ENCODE results near the gene FRMPD4.
A peak's percentile ranks its signal among the peaks of the same experiment; 100 is the strongest.

Gene FRMPD4

GRCh38 chrX:12197030-12197429 lies 58.8 kb downstream of the FRMPD4 start:
- H3K4me3 ChIP-seq (replicated peaks in 1 of 2; ENCODE audit: low read depth in 2 of 2, low read length in 2 of 2), result no peak overlapping the region
- TF ChIP-seq, protein P1, sequence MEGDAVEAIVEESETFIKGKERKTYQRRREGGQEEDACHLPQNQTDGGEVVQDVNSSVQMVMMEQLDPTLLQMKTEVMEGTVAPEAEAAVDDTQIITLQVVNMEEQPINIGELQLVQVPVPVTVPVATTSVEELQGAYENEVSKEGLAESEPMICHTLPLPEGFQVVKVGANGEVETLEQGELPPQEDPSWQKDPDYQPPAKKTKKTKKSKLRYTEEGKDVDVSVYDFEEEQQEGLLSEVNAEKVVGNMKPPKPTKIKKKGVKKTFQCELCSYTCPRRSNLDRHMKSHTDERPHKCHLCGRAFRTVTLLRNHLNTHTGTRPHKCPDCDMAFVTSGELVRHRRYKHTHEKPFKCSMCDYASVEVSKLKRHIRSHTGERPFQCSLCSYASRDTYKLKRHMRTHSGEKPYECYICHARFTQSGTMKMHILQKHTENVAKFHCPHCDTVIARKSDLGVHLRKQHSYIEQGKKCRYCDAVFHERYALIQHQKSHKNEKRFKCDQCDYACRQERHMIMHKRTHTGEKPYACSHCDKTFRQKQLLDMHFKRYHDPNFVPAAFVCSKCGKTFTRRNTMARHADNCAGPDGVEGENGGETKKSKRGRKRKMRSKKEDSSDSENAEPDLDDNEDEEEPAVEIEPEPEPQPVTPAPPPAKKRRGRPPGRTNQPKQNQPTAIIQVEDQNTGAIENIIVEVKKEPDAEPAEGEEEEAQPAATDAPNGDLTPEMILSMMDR (IDR thresholded peaks at IDR 0.05; ENCODE audit: low read depth, low read length), result no peak
- DNase-seq (ENCODE audit: low read depth in 2 of 2), result no peak

- no peak for DNase-seq (ENCODE audit: low read depth in 2 of 2)
- TF ChIP-seq, protein P1 (IDR thresholded peaks at IDR 0.05; ENCODE audit: low read depth, low read length), result no peak
- no peak overlapping the region for H3K4me3 ChIP-seq (replicated peaks in 1 of 2; ENCODE audit: low read depth in 2 of 2, low read length in 2 of 2)
Observed at GRCh38 chrX:12206413-12206812, 68.1 kb downstream of the FRMPD4 start.

DNA sequence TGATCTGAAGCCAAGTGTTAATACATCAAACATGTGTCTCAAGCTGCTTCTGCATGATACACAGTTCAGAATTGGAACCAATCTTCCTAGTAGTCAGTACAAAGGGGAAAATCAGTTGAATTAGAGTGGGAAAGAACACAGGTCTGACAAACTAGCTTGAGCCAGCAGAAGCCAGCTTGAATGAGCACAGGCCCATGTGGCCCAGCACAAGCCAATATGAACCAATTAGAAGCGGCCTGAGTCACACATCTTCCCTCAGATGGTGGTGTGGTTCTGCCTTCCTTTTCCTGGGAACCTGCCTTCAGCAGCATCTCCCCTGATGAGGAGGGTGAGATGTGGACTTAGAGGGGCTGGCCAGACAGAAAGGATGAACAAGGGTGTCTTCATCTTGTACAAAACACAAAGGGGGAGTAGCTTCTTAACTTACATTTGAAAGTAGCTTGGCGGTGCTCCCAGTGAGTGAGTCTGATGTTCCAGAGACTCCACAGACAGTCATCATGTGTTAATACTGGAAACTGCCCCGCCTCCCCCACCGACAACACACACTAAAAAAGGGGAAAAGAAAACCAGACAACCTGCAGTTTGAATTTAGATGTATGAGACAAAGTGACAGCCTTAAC lies 72.0 kb downstream of the FRMPD4 start:
- H3K4me3 ChIP-seq (replicated peaks in 1 of 2; ENCODE audit: low read depth in 2 of 2, low read length in 2 of 2), result no peak overlapping the region
- TF ChIP-seq, protein P1 (IDR thresholded peaks at IDR 0.05; ENCODE audit: low read depth, low read length), result no peak
- DNase-seq (ENCODE audit: low read depth in 2 of 2), result peak; percentile 70 to 89

- DNase-seq (ENCODE audit: low read depth in 2 of 2), result peak; percentile 6 to 54
- H3K4me3 ChIP-seq (replicated peaks in 1 of 2; ENCODE audit: low read depth in 2 of 2, low read length in 2 of 2), result no peak overlapping the region
- TF ChIP-seq, protein P1 (IDR thresholded peaks at IDR 0.05; ENCODE audit: low read depth, low read length), result no peak
Observed at GRCh38 chrX:12210971-12211370, 72.7 kb downstream of the FRMPD4 start.

- H3K4me3 ChIP-seq (replicated peaks in 1 of 2; ENCODE audit: low read depth in 2 of 2, low read length in 2 of 2), result no peak overlapping the region
- DNase-seq (ENCODE audit: low read depth in 2 of 2), result peak in 1 of 2 donors; percentile 76
- TF ChIP-seq, protein P1 (IDR thresholded peaks at IDR 0.05; ENCODE audit: low read depth, low read length), result no peak
Observed at GRCh38 chrX:12223650-12224049, 85.4 kb downstream of the FRMPD4 start.

DNA sequence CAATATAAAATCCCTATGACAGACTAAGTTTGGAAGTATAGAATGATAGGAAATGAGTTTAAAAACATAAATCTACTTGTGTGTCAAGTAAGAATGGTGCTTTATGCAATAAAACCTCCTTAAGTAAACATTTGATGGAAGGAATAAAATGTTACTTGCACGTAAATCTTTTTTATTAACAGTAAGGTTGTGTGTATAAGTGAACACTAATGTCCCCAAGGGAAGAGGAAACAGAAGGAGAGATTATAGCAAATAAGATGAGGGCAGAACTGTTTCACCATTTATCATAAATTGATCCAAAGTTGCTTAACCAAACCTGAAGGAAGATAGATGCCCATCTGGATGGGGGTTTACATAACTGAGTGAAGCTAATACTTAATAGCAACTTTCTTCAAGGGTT lies 86.8 kb downstream of the FRMPD4 start:
- no peak overlapping the region for H3K4me3 ChIP-seq (replicated peaks in 1 of 2; ENCODE audit: low read depth in 2 of 2, low read length in 2 of 2)
- TF ChIP-seq, protein P1 (IDR thresholded peaks at IDR 0.05; ENCODE audit: low read depth, low read length), result no peak
- DNase-seq (ENCODE audit: low read depth in 2 of 2), result no peak

All from cardiac fibroblast (primary cell).